ENCODE measurements around the gene NFKBIB.

NFKBIB gene

GRCh38 chr19:38958301-38958700, 58.5 kb downstream of the NFKBIB start:
- no peak for DNase-seq (ENCODE audit: low read depth)
